HG02798 (cell line): Measurements from ENCODE around the gene LETM1.

Source experiments
- ATAC-seq: cut with Tn5 transposase; IDR thresholded peaks from one replicate; pipeline ENCODE4 v1.9.1; 2021; ENCODE audit warnings: mild to moderate bottlenecking; ENCODE audit not compliant: unreplicated experiment, poor library complexity

Gene LETM1

GRCh38 chr4:1856071-1856942 is at the start of gene LETM1:
Gene LETM1, minus strand, starts transcription at chr4:1856156. Its CDS starts 206 bp downstream, at chr4:1855950.
- peak; percentile 93 for ATAC-seq

- no peak for ATAC-seq
These were observed 48.1 kb upstream of the LETM1 start for GRCh38 chr4:1904042-1904441.

GRCh38 chr4:1903035-1903434 is 47.1 kb upstream of the LETM1 start:
- ATAC-seq, result no peak

- no peak for ATAC-seq
These were observed 46.3 kb upstream of the LETM1 start for GRCh38 chr4:1902243-1902642.

GRCh38 chr4:1901127-1901526 is 45.2 kb upstream of the LETM1 start:
- ATAC-seq, result no peak

- ATAC-seq, result no peak
These were observed 44.7 kb upstream of the LETM1 start for GRCh38 chr4:1900624-1901023.

- ATAC-seq, result no peak
These were observed 44.1 kb upstream of the LETM1 start for GRCh38 chr4:1900087-1900433.

- ATAC-seq, result peak; percentile 73
These were observed 43.5 kb upstream of the LETM1 start for GRCh38 chr4:1899149-1900086.

- ATAC-seq, result no peak
These were observed 42.7 kb upstream of the LETM1 start for GRCh38 chr4:1898681-1899080.

- ATAC-seq, result no peak
These were observed 42.1 kb upstream of the LETM1 start for GRCh38 chr4:1898007-1898406.

GRCh38 chr4:1896658-1896991 is 40.7 kb upstream of the LETM1 start:
- no peak for ATAC-seq

- ATAC-seq, result no peak
These were observed 40.2 kb upstream of the LETM1 start for GRCh38 chr4:1895971-1896657.

- no peak for ATAC-seq
These were observed 35.1 kb upstream of the LETM1 start for GRCh38 chr4:1890979-1891570.

GRCh38 chr4:1887052-1887451 is 31.1 kb upstream of the LETM1 start:
- no peak for ATAC-seq

- no peak for ATAC-seq
These were observed 29.5 kb upstream of the LETM1 start for GRCh38 chr4:1885414-1885813.

- ATAC-seq, result no peak
These were observed 27.6 kb upstream of the LETM1 start for GRCh38 chr4:1883583-1883982.

GRCh38 chr4:1882850-1883271 is 26.9 kb upstream of the LETM1 start:
- no peak for ATAC-seq

- no peak for ATAC-seq
These were observed 24.4 kb upstream of the LETM1 start for GRCh38 chr4:1880332-1880731.

GRCh38 chr4:1879485-1879884 is 23.5 kb upstream of the LETM1 start:
- no peak for ATAC-seq

GRCh38 chr4:1874201-1874600 is 18.2 kb upstream of the LETM1 start:
- ATAC-seq, result no peak
